ENCODE measurements around the gene MAGEC3. TPM values are rescaled to one million over a fixed set of nuclear protein-coding genes. Genes with fewer than 3 reads are reported as not detected.

Gene MAGEC3, protein sequence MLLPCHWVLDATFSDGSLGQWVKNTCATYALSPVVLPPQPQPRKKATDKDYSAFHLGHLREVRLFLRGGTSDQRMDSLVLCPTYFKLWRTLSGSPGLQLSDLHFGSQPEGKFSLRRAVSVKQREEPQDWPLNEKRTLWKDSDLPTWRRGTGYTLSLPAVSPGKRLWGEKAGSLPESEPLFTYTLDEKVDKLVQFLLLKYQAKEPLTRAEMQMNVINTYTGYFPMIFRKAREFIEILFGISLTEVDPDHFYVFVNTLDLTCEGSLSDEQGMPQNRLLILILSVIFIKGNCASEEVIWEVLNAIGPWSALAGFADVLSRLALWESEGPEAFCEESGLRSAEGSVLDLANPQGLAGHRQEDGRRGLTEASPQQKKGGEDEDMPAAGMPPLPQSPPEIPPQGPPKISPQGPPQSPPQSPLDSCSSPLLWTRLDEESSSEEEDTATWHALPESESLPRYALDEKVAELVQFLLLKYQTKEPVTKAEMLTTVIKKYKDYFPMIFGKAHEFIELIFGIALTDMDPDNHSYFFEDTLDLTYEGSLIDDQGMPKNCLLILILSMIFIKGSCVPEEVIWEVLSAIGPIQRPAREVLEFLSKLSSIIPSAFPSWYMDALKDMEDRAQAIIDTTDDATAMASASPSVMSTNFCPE
- total RNA-seq: not detected

DNA sequence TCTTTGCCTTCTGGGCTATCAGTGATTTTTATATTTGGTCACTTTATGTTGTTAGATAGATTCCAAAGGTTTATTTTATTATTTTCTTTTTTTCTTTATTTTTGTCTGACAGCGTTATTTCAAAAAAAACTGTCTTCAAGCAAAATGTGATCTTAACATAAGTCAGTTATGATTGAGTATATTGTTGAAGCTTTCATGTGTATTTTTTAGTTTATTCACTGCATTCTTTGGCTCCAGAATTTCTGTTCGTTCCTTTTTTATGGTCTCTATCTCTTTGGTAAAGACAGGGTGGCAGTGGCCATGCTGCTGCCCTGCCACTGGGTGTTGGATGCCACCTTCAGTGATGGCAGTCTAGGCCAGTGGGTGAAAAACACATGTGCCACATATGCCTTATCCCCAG lies at the start of gene MAGEC3:
Gene MAGEC3 (plus strand): TSS at position 301 of the 400 bp plus-strand sequence. CDS start 0 bp downstream, at position 301.

DNA sequence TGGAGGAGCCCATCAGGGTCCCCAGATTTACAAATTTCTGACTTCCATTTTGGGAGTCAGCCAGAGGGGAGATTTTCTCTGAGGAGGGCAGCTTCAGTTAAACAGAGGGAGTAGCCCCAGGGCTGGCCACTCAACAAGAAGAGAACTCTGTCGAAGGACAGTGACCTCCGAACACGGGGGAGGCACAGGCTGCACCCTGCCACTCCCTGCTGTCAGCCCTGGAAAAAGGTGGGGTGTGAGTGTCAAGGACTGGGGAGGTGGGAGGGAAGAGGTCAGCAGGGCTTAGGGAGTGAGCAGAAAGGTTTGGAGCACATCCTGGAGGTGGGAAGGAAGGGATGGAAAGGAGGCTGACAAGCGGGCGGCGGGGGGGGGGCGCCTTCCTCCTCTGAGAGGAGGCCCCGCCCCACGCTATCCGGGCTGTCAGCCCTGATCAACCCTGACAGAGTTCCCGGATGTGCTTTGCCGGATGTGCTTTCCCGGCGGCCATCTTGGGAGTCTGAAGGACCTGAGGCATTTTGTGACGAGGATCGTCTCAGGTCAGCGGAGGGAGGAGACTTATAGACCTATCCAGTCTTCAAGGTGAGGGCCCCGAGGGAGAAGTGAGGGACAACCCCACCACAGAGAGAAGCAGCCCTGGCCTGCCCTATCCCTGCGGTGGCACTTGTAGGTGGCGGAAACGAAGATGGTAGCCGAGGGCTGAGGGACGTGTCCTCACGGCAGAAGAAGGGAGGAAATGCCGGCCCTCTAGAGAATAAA lies 65.5 kb downstream of the MAGEC3 start, which contains the start of gene MAGEC1:
Gene MAGEC1 (plus strand): TSS at position 495 of the 756 bp plus-strand sequence. CDS start 1,179 bp downstream, outside the sequence.

Other genes with a start within 250 kb of the MAGEC3 start
- gene SPANXA2, start 248.6 kb upstream of the MAGEC3 start, total RNA-seq: not detected
- not detected for gene SPANXD, start 139.6 kb upstream of the MAGEC3 start, total RNA-seq
- not detected for gene MAGEC1, start 65.6 kb downstream of the MAGEC3 start, total RNA-seq